NCI-H1417 (cell line): ENCODE measurements around the gene DYRK2.
"Not testable (repeated sequence)": the region's sequence is repeated elsewhere in the genome, so short reads cannot be mapped to it uniquely, and the experiment has no call there.

Source experiments
- DNase-seq, 3 experiments: peaks; one replicate each; lab custom pipeline; 2025; lab: John Stamatoyannopoulos, UW

The DYRK2 gene

GRCh38 chr12:67671419-67671818, 22.9 kb downstream of the DYRK2 start:
- no peak for DNase-seq

GRCh38 chr12:67671892-67672291, 23.3 kb downstream of the DYRK2 start:
- no peak for DNase-seq

DNA sequence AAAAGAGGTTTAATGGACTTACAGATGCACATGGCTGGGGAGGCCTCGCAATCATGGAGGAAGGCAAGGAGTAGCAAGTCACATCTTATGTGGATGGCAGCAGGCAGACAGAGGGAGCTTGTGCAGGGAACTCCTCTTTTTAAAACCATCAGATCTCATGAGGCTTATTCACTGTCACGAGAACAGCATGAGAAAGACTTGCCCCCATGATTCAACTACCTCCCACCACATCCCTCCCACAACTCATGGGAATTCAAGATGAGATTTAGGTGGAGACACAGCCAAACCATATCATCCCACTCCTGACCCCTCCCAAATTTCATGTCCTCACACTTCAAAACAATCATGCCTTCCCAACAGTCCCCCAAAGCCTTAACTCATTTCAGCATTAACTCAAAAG, 24.0 kb downstream of the DYRK2 start:
- not testable (repeated sequence) for DNase-seq

DNA sequence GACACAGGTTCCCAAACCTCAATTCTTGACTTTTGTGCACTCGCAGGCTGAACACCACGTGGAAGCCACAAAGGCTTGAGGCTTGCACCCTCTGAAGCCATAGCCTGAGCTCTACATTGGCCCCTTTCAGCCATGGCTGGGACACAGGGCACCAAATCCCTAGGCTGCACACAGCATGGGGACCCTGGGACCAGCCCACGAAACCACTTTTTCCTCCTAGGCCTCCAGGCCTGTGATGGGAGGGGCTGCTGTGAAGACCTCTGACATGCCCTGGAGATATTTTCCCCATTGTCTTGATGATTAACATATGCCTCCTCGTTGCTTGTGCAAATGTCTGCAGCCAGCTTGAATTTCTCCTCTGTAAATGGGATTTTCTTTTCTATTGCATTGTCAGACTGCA, 25.0 kb downstream of the DYRK2 start:
- not testable (repeated sequence) for DNase-seq

- DNase-seq, result no peak
Measured at GRCh38 chr12:67674417-67674816, 25.9 kb downstream of the DYRK2 start.

DNA sequence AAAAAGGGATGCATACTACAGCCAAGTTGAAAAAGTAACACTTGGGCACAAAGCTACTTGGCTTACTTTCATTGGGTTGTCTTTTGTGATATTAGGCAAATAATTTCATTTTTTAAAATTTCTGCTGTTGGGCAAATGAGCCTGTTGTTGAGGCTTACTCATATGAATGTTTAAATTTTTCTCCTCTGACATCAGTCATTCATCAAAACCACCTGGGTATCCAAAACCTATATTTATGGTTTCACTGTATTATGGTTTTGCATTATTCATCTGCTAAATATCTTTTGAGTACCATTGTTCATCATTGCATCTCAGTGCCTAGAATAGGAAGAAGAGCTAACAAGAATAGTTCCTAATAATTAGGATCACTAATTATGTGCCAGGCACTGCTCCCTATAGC, 28.1 kb downstream of the DYRK2 start:
- no peak for DNase-seq

DNA sequence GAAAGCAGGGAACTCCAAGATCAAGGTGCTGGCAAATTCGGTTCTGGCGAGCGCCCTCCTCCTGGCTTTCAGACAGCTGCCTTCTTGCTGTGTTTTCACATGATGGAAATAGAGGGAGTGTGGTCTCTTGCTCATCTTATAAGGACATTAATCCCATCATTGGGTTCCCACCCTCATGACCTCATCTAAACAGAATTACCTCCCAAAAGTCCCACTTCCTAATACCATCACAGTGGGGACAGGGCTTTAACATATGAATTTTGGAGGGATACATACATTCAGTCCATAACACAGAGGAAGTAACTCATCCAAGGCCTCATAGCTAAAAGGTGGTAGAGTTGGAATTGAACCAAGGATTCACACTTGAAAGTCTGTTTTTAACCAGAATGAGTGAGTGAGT, 28.6 kb downstream of the DYRK2 start:
- no peak for DNase-seq

GRCh38 chr12:67681105-67681778, 32.7 kb downstream of the DYRK2 start:
- no peak for DNase-seq

GRCh38 chr12:67681941-67682620, 33.5 kb downstream of the DYRK2 start:
- no peak for DNase-seq

DNA sequence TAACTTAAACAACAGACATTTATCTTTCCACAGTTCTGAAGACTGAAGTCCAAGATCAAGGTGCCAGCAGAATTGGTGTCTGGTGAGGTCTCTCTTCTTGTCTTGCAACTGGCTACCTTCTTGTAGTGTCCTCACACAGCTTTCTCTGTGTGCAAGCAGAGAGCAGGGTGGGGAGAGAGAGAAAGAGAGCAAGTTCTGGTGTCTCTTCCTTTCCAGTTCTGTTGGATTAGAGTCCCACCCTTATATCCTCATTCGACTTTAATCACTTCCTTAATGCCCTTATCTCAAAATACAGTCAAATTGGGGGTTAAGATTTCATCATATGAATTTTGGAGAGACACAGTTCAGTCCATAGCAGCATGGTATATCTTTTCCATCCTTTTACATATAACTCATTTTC, 40.8 kb downstream of the DYRK2 start:
- DNase-seq, result no peak

GRCh38 chr12:67690656-67691055, 42.1 kb downstream of the DYRK2 start:
- no peak for DNase-seq

- DNase-seq, result no peak
Measured at GRCh38 chr12:67691220-67691619, 42.7 kb downstream of the DYRK2 start.

GRCh38 chr12:67692135-67692534, 43.6 kb downstream of the DYRK2 start:
- no peak for DNase-seq

- no peak for DNase-seq
Measured at GRCh38 chr12:67692966-67693365, 44.4 kb downstream of the DYRK2 start.

DNA sequence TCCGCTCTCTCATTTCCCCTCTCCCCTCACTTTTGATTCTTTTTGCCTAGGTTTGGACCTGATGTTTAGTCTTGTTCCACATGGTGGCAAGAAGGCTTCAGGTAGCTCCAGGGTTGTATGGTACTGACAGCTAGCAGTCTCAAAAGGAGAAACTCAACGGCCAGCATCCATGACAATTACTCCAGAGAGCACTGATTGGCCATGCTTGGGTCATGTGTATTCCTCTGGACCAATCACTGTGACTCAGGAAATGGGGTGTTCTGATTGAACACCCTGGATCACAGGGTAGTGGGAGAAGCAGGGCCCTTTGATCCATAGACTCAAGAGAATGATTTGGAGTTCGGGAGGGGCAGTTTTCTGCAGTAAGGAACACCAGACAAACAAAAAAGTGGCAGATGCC, 45.3 kb downstream of the DYRK2 start:
- DNase-seq, result no peak

GRCh38 chr12:67694306-67694900, 45.9 kb downstream of the DYRK2 start:
- DNase-seq, result no peak

DNA sequence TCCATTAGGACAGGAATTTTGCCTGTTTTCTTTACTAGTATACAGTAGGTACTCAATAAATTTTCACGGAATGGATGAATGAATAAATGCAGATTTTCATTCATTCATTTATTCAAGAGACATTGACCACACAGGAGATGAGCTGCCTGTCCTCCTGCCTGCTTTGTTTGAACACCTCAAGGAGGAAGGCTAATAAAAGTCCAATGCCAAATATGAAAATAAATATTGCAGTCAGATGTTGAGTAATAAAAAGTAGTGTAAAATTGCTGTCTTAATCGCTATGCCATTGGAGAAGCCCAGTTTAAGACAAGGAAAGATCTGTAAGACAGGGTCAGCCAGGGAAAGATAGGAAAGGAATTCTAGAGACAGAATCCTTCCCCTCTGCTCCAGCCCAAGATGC, 47.4 kb downstream of the DYRK2 start:
- no peak for DNase-seq

DNA sequence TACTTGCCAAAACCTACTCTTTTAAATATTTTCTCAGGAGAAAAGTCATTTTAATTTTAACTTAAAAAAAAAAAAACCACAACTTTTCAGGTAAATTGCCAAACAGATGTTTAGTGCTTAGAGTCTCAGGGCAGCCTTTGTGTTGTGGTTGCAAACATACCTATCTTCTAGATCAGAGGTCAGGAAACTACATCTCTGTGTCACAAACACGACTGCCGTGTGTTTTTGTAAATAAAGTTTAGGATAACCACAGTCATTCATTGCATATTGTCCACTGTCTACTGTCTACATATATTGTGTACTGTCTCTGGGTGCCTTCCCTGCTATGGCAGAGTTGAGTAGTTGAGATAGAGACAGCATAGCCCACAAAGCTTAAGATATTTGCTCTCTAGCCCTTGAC, 48.9 kb downstream of the DYRK2 start:
- no peak for DNase-seq

DNA sequence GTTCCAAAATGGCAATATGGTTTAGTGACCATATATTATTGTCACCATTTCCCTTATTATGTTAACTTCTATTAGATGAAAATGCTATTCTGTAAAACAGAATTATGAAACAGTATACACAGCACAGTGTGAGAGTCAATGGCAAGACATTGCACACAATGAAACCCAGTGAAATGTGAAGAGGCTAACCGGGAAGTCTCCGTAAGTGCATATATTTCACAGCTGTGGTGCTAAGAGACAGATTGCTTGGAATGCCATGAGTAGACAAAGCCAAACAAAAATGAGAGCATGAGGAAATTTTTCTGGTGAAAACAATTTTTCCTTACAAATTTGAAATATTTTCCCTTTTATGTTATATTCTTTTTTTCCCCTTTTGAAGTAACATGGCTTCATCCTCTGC, 49.4 kb downstream of the DYRK2 start:
- no peak for DNase-seq

DNA sequence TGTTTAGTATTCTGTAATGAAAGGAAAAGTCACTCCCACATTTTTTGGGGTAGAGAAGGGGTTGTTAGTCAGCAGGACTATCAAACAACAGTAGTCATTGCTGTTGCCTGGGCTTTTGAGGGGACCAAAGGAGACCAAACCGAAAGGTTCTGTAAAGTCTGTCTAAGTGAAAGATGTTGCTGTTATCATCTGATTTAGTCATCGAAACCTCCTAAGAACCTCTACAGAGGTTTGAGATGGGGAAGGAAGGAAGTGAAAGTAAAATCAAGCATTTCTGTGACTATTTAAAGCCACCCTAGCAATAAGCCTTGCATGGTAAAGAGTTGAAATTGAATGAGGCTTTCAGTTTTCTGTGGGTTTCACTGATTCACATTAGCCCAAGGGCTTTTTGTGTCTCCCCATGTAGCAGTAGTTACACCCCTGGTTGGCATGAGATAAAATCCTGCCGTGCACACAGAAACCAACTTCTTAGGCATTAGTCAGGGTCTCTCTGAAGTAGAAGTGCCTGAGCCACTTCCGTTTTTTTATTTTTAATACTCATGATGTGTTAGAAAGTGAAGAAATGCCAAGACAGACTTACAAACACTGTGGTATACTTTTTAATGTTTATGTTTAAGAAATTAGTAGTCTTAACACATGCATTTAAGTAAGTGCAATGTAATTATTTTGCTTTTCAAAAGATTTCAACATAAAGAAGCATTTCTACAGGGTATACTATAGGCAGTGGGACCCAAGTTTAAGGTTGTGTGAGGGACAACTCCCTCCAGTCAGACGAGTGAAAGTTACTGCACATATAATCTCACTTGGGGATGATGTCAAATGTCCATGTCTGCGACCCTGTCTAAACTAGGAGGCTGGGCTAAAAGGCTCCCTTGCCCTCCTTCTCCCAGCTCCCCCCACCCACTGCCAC, 50.4 kb downstream of the DYRK2 start:
- no peak for DNase-seq

- no peak for DNase-seq
Measured at GRCh38 chr12:67701121-67701520, 52.6 kb downstream of the DYRK2 start.

GRCh38 chr12:67702136-67702535, 53.6 kb downstream of the DYRK2 start:
- DNase-seq, result no peak
